HG03457 (cell line): ENCODE results near the gene PRAMEF18.
"Not testable (repeated sequence)": the region's sequence is repeated elsewhere in the genome, so short reads cannot be mapped to it uniquely, and the experiment has no call there.

Source experiments
- ATAC-seq: cut with Tn5 transposase; IDR thresholded peaks from one replicate; pipeline ENCODE4 v1.9.1; 2021; ENCODE audit warnings: moderate number of reproducible peaks; ENCODE audit not compliant: unreplicated experiment

PRAMEF18 gene

GRCh38 chr1:13225675-13226204 is at the start of gene PRAMEF18:
PRAMEF18 (minus strand) TSS chr1:13226154; CDS start chr1:13226106, 48 bp downstream.
- ATAC-seq, result not testable (repeated sequence)

- not testable (repeated sequence) for ATAC-seq
Measured at GRCh38 chr1:13265124-13265523, 39.2 kb upstream of the PRAMEF18 start.

- ATAC-seq, result not testable (repeated sequence)
Measured at GRCh38 chr1:13253898-13254297, 27.9 kb upstream of the PRAMEF18 start, which contains the start of gene PRAMEF5. PRAMEF5 (plus strand) TSS chr1:13254198; CDS start chr1:13259269, 5,071 bp downstream.

GRCh38 chr1:13247122-13247521 is 21.2 kb upstream of the PRAMEF18 start:
- ATAC-seq, result not testable (repeated sequence)

GRCh38 chr1:13246554-13246871 is 20.6 kb upstream of the PRAMEF18 start:
- ATAC-seq, result not testable (repeated sequence)

GRCh38 chr1:13245841-13246553 is 20.0 kb upstream of the PRAMEF18 start:
- ATAC-seq, result not testable (repeated sequence)

GRCh38 chr1:13243536-13244263 is 17.7 kb upstream of the PRAMEF18 start:
- ATAC-seq, result not testable (repeated sequence)

- ATAC-seq, result not testable (repeated sequence)
Measured at GRCh38 chr1:13239633-13240032, 13.7 kb upstream of the PRAMEF18 start.

- not testable (repeated sequence) for ATAC-seq
Measured at GRCh38 chr1:13237572-13237971, 11.6 kb upstream of the PRAMEF18 start.

- not testable (repeated sequence) for ATAC-seq
Measured at GRCh38 chr1:13234057-13234456, 8.1 kb upstream of the PRAMEF18 start.

GRCh38 chr1:13232056-13232455 is 6.1 kb upstream of the PRAMEF18 start:
- ATAC-seq, result not testable (repeated sequence)

- ATAC-seq, result not testable (repeated sequence)
Measured at GRCh38 chr1:13231061-13231750, 5.3 kb upstream of the PRAMEF18 start.

GRCh38 chr1:13230601-13231000 is 4.6 kb upstream of the PRAMEF18 start:
- ATAC-seq, result not testable (repeated sequence)

- not testable (repeated sequence) for ATAC-seq
Measured at GRCh38 chr1:13230096-13230495, 4.1 kb upstream of the PRAMEF18 start.

GRCh38 chr1:13228343-13228781 is 2.4 kb upstream of the PRAMEF18 start:
- ATAC-seq, result no peak

GRCh38 chr1:13227271-13228055 is 1.5 kb upstream of the PRAMEF18 start:
- ATAC-seq, result not testable (repeated sequence)

GRCh38 chr1:13224480-13225060 is 1.4 kb downstream of the PRAMEF18 start:
- no peak for ATAC-seq

- not testable (repeated sequence) for ATAC-seq
Measured at GRCh38 chr1:13222788-13223187, 3.2 kb downstream of the PRAMEF18 start.

- not testable (repeated sequence) for ATAC-seq
Measured at GRCh38 chr1:13219203-13219602, 6.8 kb downstream of the PRAMEF18 start.

- ATAC-seq, result not testable (repeated sequence)
Measured at GRCh38 chr1:13216619-13217018, 9.3 kb downstream of the PRAMEF18 start.
